Measurements from ENCODE around the gene TTYH2. TPM values are rescaled to one million over a fixed set of nuclear protein-coding genes. Genes with fewer than 3 reads are reported as not detected.

TTYH2 gene
- polyA plus RNA-seq, 1 donor from 2014 or later: 2.5 TPM

- TF ChIP-seq TAF1 (IDR thresholded peaks at IDR 0.05; ENCODE audit: low read depth) (no peak), EZH2 (IDR thresholded peaks at IDR 0.05; ENCODE audit: borderline replicate concordance, insufficient read depth, low read length, poor library complexity, severe bottlenecking) (no peak), EP300 (conservative IDR thresholded peaks at IDR 0.05; ENCODE audit: poor library complexity, severe bottlenecking) (no peak), MXI1 (conservative IDR thresholded peaks at IDR 0.05; ENCODE audit: poor library complexity, severe bottlenecking) (no peak), SMC3 (conservative IDR thresholded peaks at IDR 0.05; ENCODE audit: poor library complexity) (no peak), CTCF (IDR thresholded peaks at IDR 0.05; ENCODE audit: poor library complexity, severe bottlenecking) (no peak), POLR2AphosphoS5 (IDR thresholded peaks at IDR 0.05) (no peak), REST (IDR thresholded peaks at IDR 0.05; ENCODE audit: borderline replicate concordance) (no peak), RAD21 (conservative IDR thresholded peaks at IDR 0.05) (no peak)
- no peaks in the 10 kb centered on the region for H3K9me2 ChIP-seq (ENCODE audit: insufficient read depth, low read length)
- no peak overlapping the region for H3K4me2 ChIP-seq (ENCODE audit: low read length)
- no peaks in the 10 kb centered on the region for H3F3A ChIP-seq (ENCODE audit: insufficient read depth, low read length, poor library complexity, severe bottlenecking)
- no peak overlapping the region for H3K9ac ChIP-seq (ENCODE audit: low read length)
- H3K36me3 ChIP-seq (ENCODE audit: insufficient read depth, low read length): no peaks in the 10 kb centered on the region
- H3K27me3 ChIP-seq (ENCODE audit: insufficient read depth, low read depth, low read length): peaks cover 20% of the 10 kb centered on the region
- H3K9me3 ChIP-seq (ENCODE audit: low read length): no peaks in the 10 kb centered on the region
- no peaks in the 10 kb centered on the region for H4K20me1 ChIP-seq (ENCODE audit: insufficient read depth)
- H2AFZ ChIP-seq (ENCODE audit: low read depth, low read length): no peak overlapping the region
- H3K4me3 ChIP-seq (ENCODE audit: low read length): no peak overlapping the region
- no peaks in the 10 kb centered on the region for H3K79me2 ChIP-seq (replicated peaks; ENCODE audit: insufficient read depth, low read length)
- no peak overlapping the region for H3K27ac ChIP-seq (ENCODE audit: low read length)
Measured at GRCh38 chr17:74218436-74218835, 5.1 kb downstream of the TTYH2 start.

DNA sequence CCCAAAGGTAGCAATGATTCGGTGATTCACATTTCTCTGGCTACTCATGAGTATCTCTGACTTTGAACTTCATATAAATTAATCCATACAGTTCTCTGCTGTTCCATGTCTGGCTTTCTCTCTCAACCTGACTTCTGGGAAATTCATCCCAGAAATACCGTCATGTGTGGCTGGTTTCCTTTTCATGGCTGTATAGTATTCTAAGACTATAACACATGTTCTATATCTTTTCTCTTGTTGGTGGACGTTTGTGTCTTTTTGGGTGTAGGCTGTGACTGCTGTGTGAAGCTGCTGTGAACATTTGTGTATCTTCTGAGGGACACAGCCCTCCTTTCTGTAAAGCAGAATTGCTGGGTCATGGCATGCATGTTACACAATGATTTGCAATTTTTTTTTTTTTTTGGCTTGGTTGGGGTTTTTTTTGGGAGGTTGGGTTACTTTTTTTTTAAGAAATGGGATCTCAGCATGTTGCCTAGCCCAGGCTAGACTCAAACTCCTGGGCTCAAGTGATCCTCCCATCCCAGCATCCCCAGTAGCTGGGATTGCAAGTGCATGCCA, 6.3 kb downstream of the TTYH2 start:
- Histone ChIP-seq H3K9ac (ENCODE audit: low read length) (no peak overlapping the region), H2AFZ (ENCODE audit: low read depth, low read length) (no peak overlapping the region), H3K9me3 (ENCODE audit: low read length) (no peaks in the 10 kb centered on the region), H3K27me3 (ENCODE audit: insufficient read depth, low read depth, low read length) (peaks cover 8% of the 10 kb centered on the region), H3K79me2 (replicated peaks; ENCODE audit: insufficient read depth, low read length) (no peaks in the 10 kb centered on the region), H3K4me2 (ENCODE audit: low read length) (no peak overlapping the region), H3K4me3 (ENCODE audit: low read length) (no peak overlapping the region), H4K20me1 (ENCODE audit: insufficient read depth) (no peaks in the 10 kb centered on the region), H3K9me2 (ENCODE audit: insufficient read depth, low read length) (no peaks in the 10 kb centered on the region), H3K27ac (ENCODE audit: low read length) (no peak overlapping the region), H3K36me3 (ENCODE audit: insufficient read depth, low read length) (no peaks in the 10 kb centered on the region), H3F3A (ENCODE audit: insufficient read depth, low read length, poor library complexity, severe bottlenecking) (no peaks in the 10 kb centered on the region)
- TF ChIP-seq SMC3 (conservative IDR thresholded peaks at IDR 0.05; ENCODE audit: poor library complexity): no peak
- TF ChIP-seq EZH2 (IDR thresholded peaks at IDR 0.05; ENCODE audit: borderline replicate concordance, insufficient read depth, low read length, poor library complexity, severe bottlenecking): no peak
- no peak for TF ChIP-seq EP300 (conservative IDR thresholded peaks at IDR 0.05; ENCODE audit: poor library complexity, severe bottlenecking)
